Endothelial cell of umbilical vein (primary cell): ENCODE results near the gene PRRG2. TPM values are rescaled to one million over a fixed set of nuclear protein-coding genes. Genes with fewer than 3 reads are reported as not detected.

ENCODE experiments used
- BruUV-seq: library from RNA; stranded (reverse); fragments of 400-500 nt; replicated peaks from 2 replicates; lab custom pipeline; 2021; lab: Mats Ljungman, UMichigan
- CTCF ChIA-PET: fragments of 300-600, 350-600 bp; sonication (Branson Sonifier 250); formaldehyde crosslinking; loops from one replicate; lab custom pipeline; 2021; ENCODE audit warnings: antibody characterized with exemption, inconsistent platforms; lab: Charles Lee
- POLR2A ChIA-PET: fragments of 300-600, 350-600 bp; sonication (Branson Sonifier 250); formaldehyde crosslinking; loops from one replicate; lab custom pipeline; 2021; ENCODE audit warnings: antibody characterized with exemption, inconsistent platforms; lab: Charles Lee
- DNase-seq: peaks from one replicate; pipeline ENCODE4 v3.0.0-alpha.2; 2011; ENCODE audit warnings: low read depth, low spot score
- FAIRE-seq: peaks from 2 replicates; lab custom pipeline; 2011; peaks lifted over from hg19 to GRCh38; lab: Jason Lieb, UNC
- H2AFZ ChIP-seq: 2 replicates; pipeline ENCODE4 v1.6.0; 2012; ENCODE audit warnings: low read depth, low read length, control low read depth, inconsistent platforms
- H3K27ac ChIP-seq: 2 replicates; pipeline ENCODE4 v1.5.1; 2011; ENCODE audit warnings: low read depth, mild to moderate bottlenecking, control low read depth, low read length, moderate library complexity; ENCODE audit not compliant: insufficient read depth
- H3K27me3 ChIP-seq, 2 experiments: 2 replicates each; pipeline versions ENCODE4 v1.6.0 to v1.6.1; 2011; ENCODE audit warnings: low read length in 2 of 2, mixed read lengths in 1 of 2; ENCODE audit not compliant: control insufficient read depth in 2 of 2, insufficient read depth in 2 of 2
- H3K36me3 ChIP-seq, 2 experiments: 2 replicates in 1 of 2; 3 replicates in 1 of 2; pipeline ENCODE4 v1.5.1; 2011; ENCODE audit warnings: low read length in 2 of 2, mild to moderate bottlenecking in 1 of 2, moderate library complexity in 1 of 2; ENCODE audit not compliant: control insufficient read depth in 2 of 2, insufficient read depth in 2 of 2; ENCODE audit errors: extremely low read depth in 1 of 2
- H3K4me1 ChIP-seq: 3 replicates; pipeline ENCODE4 v1.5.1; 2011; ENCODE audit warnings: mild to moderate bottlenecking, low read length; ENCODE audit not compliant: control insufficient read depth, insufficient read depth; ENCODE audit errors: extremely low read depth
- H3K4me2 ChIP-seq: 2 replicates; pipeline ENCODE4 v1.6.1; 2011; ENCODE audit warnings: low read length, control low read depth, mixed read lengths; ENCODE audit not compliant: insufficient read depth
- H3K4me3 ChIP-seq, 3 experiments: fragments of 200-600 bp in 1 of 3; sonication (generic), shearing (Covaris generic) in 1 of 3; replicated peaks in 1 of 3; 2 replicates each; pipeline ENCODE4 v1.5.1; 2011 to 2016; ENCODE audit warnings: control low read depth in 3 of 3, low read length in 3 of 3, mild to moderate bottlenecking in 2 of 3, inconsistent platforms in 1 of 3, low read depth in 1 of 3, moderate library complexity in 1 of 3; ENCODE audit not compliant: insufficient read depth in 1 of 3
- H3K79me2 ChIP-seq: 2 replicates; pipeline ENCODE4 v1.6.0; 2012; ENCODE audit warnings: low read length, inconsistent platforms; ENCODE audit not compliant: control insufficient read depth, insufficient read depth
- H3K9ac ChIP-seq: replicated peaks from 2 replicates; pipeline ENCODE3; 2011; ENCODE audit warnings: low read length, control low read depth; ENCODE audit not compliant: insufficient read depth; ENCODE audit errors: extremely low read depth
- H3K9me1 ChIP-seq: replicated peaks from 3 replicates; pipeline ENCODE4 v1.6.0; 2011; ENCODE audit warnings: mild to moderate bottlenecking, low read length; ENCODE audit not compliant: control insufficient read depth, insufficient read depth; ENCODE audit errors: extremely low read depth
- H3K9me3 ChIP-seq: replicated peaks from 2 replicates; pipeline ENCODE4 v1.5.1; 2012; ENCODE audit warnings: low read length, inconsistent platforms; ENCODE audit not compliant: control insufficient read depth, insufficient read depth
- H4K20me1 ChIP-seq: replicated peaks from 2 replicates; pipeline ENCODE3; 2011; ENCODE audit warnings: mild to moderate bottlenecking, low read length; ENCODE audit not compliant: control insufficient read depth, insufficient read depth; ENCODE audit errors: extremely low read depth
- CTCF ChIP-seq, 2 donors: IDR thresholded peaks; 1 replicate in 1 of 2; 2 replicates in 1 of 2; pipeline ENCODE4 v1.5.1; 2011; ENCODE audit warnings: low read length in 2 of 2, mild to moderate bottlenecking in 2 of 2, moderate library complexity in 2 of 2, control low read depth in 1 of 2, inconsistent platforms in 1 of 2, low read depth in 1 of 2; ENCODE audit not compliant: insufficient read depth in 1 of 2; ENCODE audit errors: extremely low read depth in 1 of 2
- EZH2 ChIP-seq: IDR thresholded peaks from 2 replicates; pipeline ENCODE4 v1.6.1; 2012; ENCODE audit warnings: borderline replicate concordance, low read depth, mild to moderate bottlenecking, moderate library complexity, low read length, inconsistent platforms; ENCODE audit not compliant: severe bottlenecking
- FOS ChIP-seq: IDR thresholded peaks from 2 replicates; pipeline ENCODE4 v1.6.1; 2011; ENCODE audit warnings: mild to moderate bottlenecking, low read length, moderate library complexity, borderline replicate concordance; ENCODE audit not compliant: insufficient read depth
- GATA2 ChIP-seq: IDR thresholded peaks from 2 replicates; pipeline ENCODE4 v1.7.0; 2011; ENCODE audit warnings: low read depth, mild to moderate bottlenecking, moderate library complexity, mixed read lengths, low read length; ENCODE audit not compliant: insufficient read length, insufficient read depth
- JUN ChIP-seq: IDR thresholded peaks from 2 replicates; pipeline ENCODE4 v1.6.1; 2011; ENCODE audit warnings: borderline replicate concordance, low read depth; ENCODE audit not compliant: insufficient read length, insufficient read depth
- MYC ChIP-seq: IDR thresholded peaks from one replicate; pipeline ENCODE4 v1.6.1; 2011; ENCODE audit warnings: mild to moderate bottlenecking, low read depth, low read length
- POLR2A ChIP-seq: IDR thresholded peaks from 2 replicates; pipeline ENCODE4 v1.6.1; 2012; ENCODE audit warnings: low read depth, mild to moderate bottlenecking, control low read depth, low read length
- POLR2AphosphoS5 ChIP-seq: IDR thresholded peaks from 2 replicates; pipeline ENCODE4 v1.6.1; 2012; ENCODE audit warnings: low read depth, mild to moderate bottlenecking, control low read depth, low read length, moderate library complexity; ENCODE audit not compliant: insufficient read depth
- dilution Hi-C: fragments of 300-500 bp; cut with MboI; formaldehyde crosslinking; loops from one replicate; pipeline ENCODE4 v1.15.0; 2019; ENCODE audit warnings: low sequenced_read_pairs; ENCODE audit not compliant: extremely low pct_ligation_motif_present
- intact Hi-C: fragments of 100-400 bp; cut with micrococcal nuclease; formaldehyde crosslinking; loops from one replicate; pipeline ENCODE4 v1.10.0; 2022
- polyA plus RNA-seq, 4 experiments: library from polyadenylated mRNA; depleted of rRNA in 3 of 4; stranded (reverse) in 3 of 4; unstranded in 1 of 4; fragments of >200 nt; gene quantifications; 2 replicates each; pipeline versions ENCODE4 v1.2.1 to v1.2.3, GENCODE V29; 2011 to 2012; ENCODE audit warnings: missing spikeins in 1 of 4
- total RNA-seq: library from RNA; stranded (reverse); gene quantifications from 2 replicates; pipeline ENCODE4 v1.2.3, GENCODE V29; 2021
- TF ChIP-seq, protein P1 (sequence below): IDR thresholded peaks from 2 replicates; pipeline ENCODE4 v1.6.1; 2011; ENCODE audit not compliant: insufficient read depth, insufficient read length

The PRRG2 gene
- total and polyA plus RNA-seq, 2 donors (not counting 3 experiments of a cell fraction or from before 2014, with no cell fraction given): 2.6 to 2.9 TPM

DNA sequence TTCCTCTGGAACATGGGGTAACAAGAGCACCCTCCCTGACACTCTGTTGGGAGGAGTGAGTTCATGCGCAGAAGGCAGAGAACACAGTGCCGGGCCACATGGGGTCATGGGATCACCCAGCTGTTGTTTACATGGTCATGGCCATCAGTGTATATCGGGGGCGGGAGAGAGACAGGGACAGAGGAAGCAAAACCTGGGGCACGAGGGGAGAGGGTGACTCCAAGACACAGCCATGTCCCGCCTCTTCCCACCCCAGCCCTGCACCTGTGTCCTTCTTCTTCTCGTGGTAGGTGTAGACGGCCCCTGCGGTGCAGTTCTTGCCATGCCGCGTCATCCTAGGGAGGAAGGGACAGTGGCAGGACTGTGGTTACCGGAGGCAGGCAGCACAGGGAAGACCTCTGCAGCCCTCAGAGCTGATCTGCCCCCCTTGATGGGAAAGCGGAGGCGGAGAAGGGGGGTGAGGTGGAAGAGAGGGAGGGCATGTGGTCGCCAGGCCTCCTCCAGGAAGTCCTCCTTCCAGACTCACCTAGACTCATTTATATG, 20.7 kb upstream of the PRRG2 start:
- Histone ChIP-seq H3K27ac (no peak overlapping the region), H3K27me3 (no peaks in the 10 kb centered on the region), H3K4me3 (no peak overlapping the region), H3K9ac (no peak overlapping the region), H3K4me2 (no peak overlapping the region), H3K79me2 (peaks cover 17% of the 10 kb centered on the region), H3K9me1 (no peaks in the 10 kb centered on the region), H3K9me3 (no peaks in the 10 kb centered on the region), H3K4me1 (peaks cover 4% of the 10 kb centered on the region), H4K20me1 (no peaks in the 10 kb centered on the region), H2AFZ (no peak overlapping the region), H3K36me3 (peaks cover 15 to 35% of the 10 kb centered on the region in 2 experiments)
- CTCF ChIA-PET: interaction anchor here (0.9 to 6.1 kb wide), 5 partner anchors 8 to 57 kb away, joined by 3 to 51 read pairs (median 8); no protein-coding TSS in a partner anchor
- no peak for FAIRE-seq
- BruUV-seq: no TSS peak
- intact Hi-C loops: no loop called here
- dilution Hi-C loops: no loop called here
- no peak for TF ChIP-seq MYC
- TF ChIP-seq, protein P1, sequence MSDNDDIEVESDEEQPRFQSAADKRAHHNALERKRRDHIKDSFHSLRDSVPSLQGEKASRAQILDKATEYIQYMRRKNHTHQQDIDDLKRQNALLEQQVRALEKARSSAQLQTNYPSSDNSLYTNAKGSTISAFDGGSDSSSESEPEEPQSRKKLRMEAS: no peak
- TF ChIP-seq POLR2AphosphoS5: no peak
- TF ChIP-seq CTCF (IDR thresholded peaks at IDR 0.05; ENCODE audit: extremely low read depth in 1 of 2, insufficient read depth in 1 of 2, low read depth in 1 of 2, low read length in 2 of 2): no peak
- no peak for TF ChIP-seq POLR2A
- TF ChIP-seq EZH2: no peak
- no peak for TF ChIP-seq GATA2
- no peak for TF ChIP-seq FOS
- no peak for TF ChIP-seq JUN
- POLR2A ChIA-PET: no interaction called here
- no peak for DNase-seq
